Motor neuron (in vitro differentiated cells): ENCODE results near the gene GLB1L3. TPM values are rescaled to one million over a fixed set of nuclear protein-coding genes. Genes with fewer than 3 reads are reported as not detected.

Experiments used
- total RNA-seq, 8 experiments: library from RNA; unstranded; fragments of 300-600 nt; gene quantifications; 2 replicates each; pipeline versions ENCODE4 v1.2.3 to v1.2.4, GENCODE V29; 2022

GLB1L3 gene
- total RNA-seq, 8 experiments from 2014 or later = 0.13 to 1.7 (median 1.00) TPM; not detected in 1

Other genes with a start within 250 kb of the GLB1L3 start
- 100 to 1,000 TPM in 1 of 8 experiments, 10 to 100 TPM in 7; 34.1 to 141 (median 58.4) TPM for gene JAM3, start 207.3 kb upstream of the GLB1L3 start, total RNA-seq
- gene NCAPD3, start 52.4 kb upstream of the GLB1L3 start, total RNA-seq = 10 to 100 TPM in 7 of 8 experiments, 1 to 10 TPM in 1; 6.5 to 54.4 (median 12.1) TPM
- gene VPS26B, start 51.7 kb upstream of the GLB1L3 start, total RNA-seq = 10 to 100 TPM; 22.3 to 46.0 (median 37.0) TPM
- 10 to 100 TPM; 45.7 to 97.0 (median 70.3) TPM for gene THYN1, start 23.0 kb upstream of the GLB1L3 start, total RNA-seq
- gene ACAD8, start 22.8 kb upstream of the GLB1L3 start, total RNA-seq = 10 to 100 TPM; 21.4 to 45.0 (median 28.2) TPM
- 10 to 100 TPM in 1 of 8 experiments, 1 to 10 TPM in 7; 1.8 to 13.6 (median 5.2) TPM for gene GLB1L2, start 55.6 kb downstream of the GLB1L3 start, total RNA-seq
- 10 to 100 TPM in 5 of 8 experiments, 1 to 10 TPM in 1, under 1 TPM in 2; 0.18 to 23.9 (median 17.6) TPM for gene B3GAT1, start 135.9 kb downstream of the GLB1L3 start, total RNA-seq